GM12891 (cell line): Measurements from ENCODE around the gene TTC13.

Experiments used
- POLR2A ChIP-seq: IDR thresholded peaks from 2 replicates; pipeline ENCODE4 v1.6.1; 2011; ENCODE audit warnings: low read depth, low read length, control low read depth
- POLR2AphosphoS5 ChIP-seq: IDR thresholded peaks from 2 replicates; pipeline ENCODE4 v1.6.1; 2011; ENCODE audit warnings: low read depth, low read length, control low read depth
- TAF1 ChIP-seq: IDR thresholded peaks from 2 replicates; pipeline ENCODE4 v1.6.1; 2011; ENCODE audit warnings: low read depth, low read length, control low read depth

DNA sequence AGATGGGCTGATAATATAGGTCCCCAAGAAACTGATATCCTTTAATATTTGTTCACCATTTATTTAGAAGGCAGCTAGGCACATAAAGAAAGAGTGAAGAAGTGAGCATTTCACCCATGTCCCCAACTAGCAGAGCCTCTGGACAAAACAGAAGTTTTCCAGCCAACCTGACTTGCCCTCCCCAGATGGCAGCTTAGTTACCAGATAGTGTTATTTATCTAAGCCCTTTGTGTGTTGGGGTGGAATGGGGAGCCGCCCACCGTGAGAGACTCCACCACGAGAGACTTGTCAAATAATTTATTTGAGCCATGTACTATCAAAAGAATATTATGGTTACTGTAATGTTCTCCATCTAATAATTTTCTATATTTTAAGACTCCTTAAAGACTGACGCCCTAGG lies 55.5 kb downstream of the TTC13 start:
- TF ChIP-seq POLR2A = no peak
- TF ChIP-seq POLR2AphosphoS5 = no peak
- no peak for TF ChIP-seq TAF1
